ENCODE data around the gene PPCDC. TPM values are rescaled to one million over a fixed set of nuclear protein-coding genes. Genes with fewer than 3 reads are reported as not detected.

Gene PPCDC
- total RNA-seq, 1 donor from 2014 or later, result 3.7 TPM

Small RNA genes lying within 50 kb of the gene (small RNA-seq; reads per million reads assigned to genes)
- gene AC015720.1 (not detected), gene RF00019 (not detected)

Other genes starting within 250 kb of the PPCDC start
- gene CSK, start 241.5 kb upstream of the PPCDC start, total RNA-seq, result 26.5 TPM
- gene LMAN1L, start 210.8 kb upstream of the PPCDC start, total RNA-seq, result not detected
- gene CPLX3, start 197.0 kb upstream of the PPCDC start, total RNA-seq, result 0.82 TPM
- gene ULK3, start 180.4 kb upstream of the PPCDC start, total RNA-seq, result 30.6 TPM
- 4.5 TPM for gene SCAMP2, start 150.2 kb upstream of the PPCDC start, total RNA-seq
- 26.1 TPM for gene MPI, start 133.5 kb upstream of the PPCDC start, total RNA-seq
- 52.2 TPM for gene FAM219B, start 116.7 kb upstream of the PPCDC start, total RNA-seq
- 46.9 TPM for gene COX5A, start 85.5 kb upstream of the PPCDC start, total RNA-seq
- 7.3 TPM for gene RPP25, start 66.8 kb upstream of the PPCDC start, total RNA-seq
- 42.8 TPM for gene SCAMP5, start 28.0 kb upstream of the PPCDC start, total RNA-seq
- gene C15orf39, start 178.3 kb downstream of the PPCDC start, total RNA-seq, result 0.41 TPM
- not detected for gene GOLGA6C, start 234.7 kb downstream of the PPCDC start, total RNA-seq